ENCODE results near the gene FRMD4A.

The FRMD4A gene

GRCh38 chr10:13725594-13725993, 605.1 kb downstream of the FRMD4A start:
- TF ChIP-seq CTCF (IDR thresholded peaks at IDR 0.05; ENCODE audit: low read depth, low read length, poor library complexity, severe bottlenecking) (no peak), EZH2phosphoT487 (IDR thresholded peaks at IDR 0.05; ENCODE audit: borderline replicate concordance, low read length) (no peak)
- no peak overlapping the region for H3K4me2 ChIP-seq (ENCODE audit: low read length)
- no peaks in the 10 kb centered on the region for H3K79me2 ChIP-seq (ENCODE audit: control insufficient read depth, low read length)

GRCh38 chr10:13724484-13724883, 606.2 kb downstream of the FRMD4A start:
- no peaks in the 10 kb centered on the region for H4K20me1 ChIP-seq (ENCODE audit: control insufficient read depth, insufficient read depth, low read depth, low read length)
- H3K9me3 ChIP-seq (ENCODE audit: control insufficient read depth, insufficient read depth, low read length) = no peaks in the 10 kb centered on the region
- H3K36me3 ChIP-seq (ENCODE audit: control insufficient read depth, low read length) = no peaks in the 10 kb centered on the region
- peaks cover 28% of the 10 kb centered on the region for H3K27me3 ChIP-seq (ENCODE audit: control insufficient read depth, low read length)
- H3K4me2 ChIP-seq (ENCODE audit: low read length) = no peak overlapping the region
- peaks cover 6% of the 10 kb centered on the region for H3K4me1 ChIP-seq (ENCODE audit: control insufficient read depth, low read length)
- no peaks in the 10 kb centered on the region for H3K79me2 ChIP-seq (ENCODE audit: control insufficient read depth, low read length)
- no peak overlapping the region for H3K27ac ChIP-seq (ENCODE audit: low read depth, low read length)
- no peaks in the 10 kb centered on the region for H3F3A ChIP-seq (ENCODE audit: control insufficient read depth, insufficient read depth)
- H3K4me3 ChIP-seq (ENCODE audit: low read length) = no peak overlapping the region
- H3K9me2 ChIP-seq (replicated peaks; ENCODE audit: control insufficient read depth, low read length) = no peaks in the 10 kb centered on the region
- no peak for TF ChIP-seq CTCF (IDR thresholded peaks at IDR 0.05; ENCODE audit: low read depth, low read length, poor library complexity, severe bottlenecking)
- no peak for TF ChIP-seq EZH2phosphoT487 (IDR thresholded peaks at IDR 0.05; ENCODE audit: borderline replicate concordance, low read length)

More at GRCh38 chr10:13725594-13725993, 605.1 kb downstream of the FRMD4A start:
- Histone ChIP-seq H3K27ac (ENCODE audit: low read depth, low read length) (no peak overlapping the region), H3K9me3 (ENCODE audit: control insufficient read depth, insufficient read depth, low read length) (no peaks in the 10 kb centered on the region), H3K4me3 (ENCODE audit: low read length) (no peak overlapping the region), H3F3A (ENCODE audit: control insufficient read depth, insufficient read depth) (no peaks in the 10 kb centered on the region), H3K4me1 (ENCODE audit: control insufficient read depth, low read length) (peaks cover 6% of the 10 kb centered on the region), H3K27me3 (ENCODE audit: control insufficient read depth, low read length) (peaks cover 21% of the 10 kb centered on the region; the same call in 1 of the 2 replicates), H4K20me1 (ENCODE audit: control insufficient read depth, insufficient read depth, low read depth, low read length) (no peaks in the 10 kb centered on the region), H3K9me2 (replicated peaks; ENCODE audit: control insufficient read depth, low read length) (no peaks in the 10 kb centered on the region), H3K36me3 (ENCODE audit: control insufficient read depth, low read length) (no peaks in the 10 kb centered on the region)

GRCh38 chr10:13722747-13723653, 607.7 kb downstream of the FRMD4A start:
- Histone ChIP-seq H3F3A (ENCODE audit: control insufficient read depth, insufficient read depth) (no peaks in the 10 kb centered on the region), H3K4me3 (ENCODE audit: low read length) (no peak overlapping the region), H4K20me1 (ENCODE audit: control insufficient read depth, insufficient read depth, low read depth, low read length) (no peaks in the 10 kb centered on the region), H3K9me2 (replicated peaks; ENCODE audit: control insufficient read depth, low read length) (no peaks in the 10 kb centered on the region), H3K4me2 (ENCODE audit: low read length) (no peak overlapping the region), H3K27me3 (ENCODE audit: control insufficient read depth, low read length) (peaks cover 42% of the 10 kb centered on the region), H3K27ac (ENCODE audit: low read depth, low read length) (no peak overlapping the region), H3K9me3 (ENCODE audit: control insufficient read depth, insufficient read depth, low read length) (no peaks in the 10 kb centered on the region), H3K4me1 (ENCODE audit: control insufficient read depth, low read length) (peaks cover 6% of the 10 kb centered on the region), H3K36me3 (ENCODE audit: control insufficient read depth, low read length) (no peaks in the 10 kb centered on the region), H3K79me2 (ENCODE audit: control insufficient read depth, low read length) (no peaks in the 10 kb centered on the region)
- TF ChIP-seq CTCF (IDR thresholded peaks at IDR 0.05; ENCODE audit: low read depth, low read length, poor library complexity, severe bottlenecking) (no peak), EZH2phosphoT487 (IDR thresholded peaks at IDR 0.05; ENCODE audit: borderline replicate concordance, low read length) (no peak)
